NCI-H526 treated with DMSO at 0.1 percent for 48 hours (cell line): Measurements from ENCODE around the gene COL18A1.

Source experiments
- DNase-seq: peaks from one replicate; lab custom pipeline; 2025; lab: John Stamatoyannopoulos, UW

Gene COL18A1

DNA sequence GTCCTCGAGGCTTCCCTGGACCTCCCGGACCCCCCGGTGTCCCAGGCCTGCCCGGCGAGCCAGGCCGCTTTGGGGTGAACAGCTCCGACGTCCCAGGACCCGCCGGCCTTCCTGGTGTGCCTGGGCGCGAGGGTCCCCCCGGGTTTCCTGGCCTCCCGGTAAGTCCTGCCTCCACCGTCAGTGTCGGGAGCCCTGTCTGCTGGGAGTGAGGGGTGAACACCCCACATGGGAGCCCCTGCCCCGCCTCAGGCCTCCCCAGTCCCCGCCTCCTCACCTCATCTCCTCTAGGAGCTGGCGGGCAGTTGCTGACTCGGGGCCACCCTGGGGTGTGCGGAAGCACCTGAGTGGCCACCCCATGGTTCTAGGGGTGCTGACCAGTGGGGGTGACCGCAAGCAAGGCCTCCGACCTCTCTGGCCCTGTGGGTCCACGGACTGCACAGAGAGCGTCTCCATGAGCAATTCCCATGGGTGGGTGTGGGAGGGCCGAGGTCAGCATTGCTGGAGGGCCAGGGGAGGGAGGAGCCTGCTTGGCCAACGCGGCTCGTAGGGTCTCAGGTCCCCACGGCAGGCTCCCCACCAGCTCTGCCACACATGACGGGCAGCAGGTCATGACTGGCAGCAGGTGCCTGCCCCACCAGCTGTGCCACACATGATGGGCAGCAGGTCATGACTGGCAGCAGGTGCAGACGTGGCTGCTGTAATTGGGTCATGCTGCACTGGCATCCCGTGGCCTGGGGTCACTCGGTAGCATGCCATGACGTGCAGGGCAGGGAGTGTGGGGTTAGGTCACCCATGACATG lies 75.9 kb downstream of the COL18A1 start:
- DNase-seq = no peak

DNA sequence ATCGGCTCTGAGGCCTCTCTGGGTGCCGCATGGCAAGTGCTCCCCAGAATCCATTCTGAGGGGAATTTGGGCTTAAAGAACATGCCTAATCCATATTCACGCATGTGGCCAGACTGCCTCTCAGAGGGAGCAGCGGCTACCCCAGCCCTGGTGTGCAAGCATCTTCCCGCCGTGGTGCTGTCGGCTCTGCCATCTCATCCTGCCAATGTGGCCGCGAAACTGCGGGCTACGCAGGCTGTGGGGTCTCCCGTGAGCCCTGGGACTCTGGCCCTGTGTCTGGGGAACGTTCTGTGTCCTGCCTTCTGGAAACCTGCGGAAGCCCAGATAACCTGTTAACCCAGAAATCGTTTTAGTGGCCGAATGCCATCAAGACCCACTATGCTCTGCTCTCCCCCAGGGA lies 76.6 kb downstream of the COL18A1 start:
- DNase-seq = no peak

DNA sequence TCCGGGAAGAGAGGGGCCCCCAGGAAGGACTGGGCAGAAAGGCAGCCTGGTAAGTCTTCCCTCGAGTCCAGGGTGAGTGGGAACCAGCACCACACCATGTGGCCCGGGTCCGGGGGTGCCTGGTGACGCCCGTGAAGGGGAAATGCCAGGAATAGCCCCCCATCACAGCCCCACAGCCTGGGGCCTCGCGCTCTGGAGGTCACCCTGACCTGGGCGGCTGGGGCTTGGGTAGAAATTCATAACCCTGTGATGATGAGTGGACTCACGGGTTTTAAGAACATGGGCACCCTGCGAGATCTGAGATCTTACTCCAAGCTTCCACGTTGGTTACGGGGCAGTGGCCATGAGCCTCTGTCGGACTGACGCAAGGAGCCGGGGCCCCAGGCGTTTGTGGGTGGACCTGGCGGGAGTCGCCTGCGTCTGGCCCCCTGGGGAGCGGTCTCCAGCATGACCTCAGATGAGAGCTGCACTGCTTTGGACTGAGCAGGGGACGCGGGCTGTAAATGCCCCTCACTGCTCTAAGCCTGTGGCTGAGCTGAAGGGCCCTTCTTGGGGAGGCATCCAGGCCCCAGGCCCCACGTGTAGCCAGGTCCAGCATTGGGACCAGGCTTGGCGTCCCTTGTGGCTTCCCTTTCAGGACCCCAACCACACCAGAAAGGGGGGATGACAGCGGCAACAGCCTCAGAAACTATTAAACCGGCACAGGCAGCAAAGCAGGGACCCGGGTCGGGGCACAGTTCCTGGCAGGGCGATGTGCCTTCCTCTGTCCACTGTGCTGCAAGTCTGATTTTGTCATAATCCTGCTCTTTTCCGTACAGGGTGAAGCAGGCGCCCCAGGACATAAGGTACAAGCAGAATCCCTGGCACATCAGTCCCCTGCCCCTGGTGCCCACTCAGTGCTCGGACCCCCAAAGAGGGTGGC lies 77.3 kb downstream of the COL18A1 start:
- no peak for DNase-seq

DNA sequence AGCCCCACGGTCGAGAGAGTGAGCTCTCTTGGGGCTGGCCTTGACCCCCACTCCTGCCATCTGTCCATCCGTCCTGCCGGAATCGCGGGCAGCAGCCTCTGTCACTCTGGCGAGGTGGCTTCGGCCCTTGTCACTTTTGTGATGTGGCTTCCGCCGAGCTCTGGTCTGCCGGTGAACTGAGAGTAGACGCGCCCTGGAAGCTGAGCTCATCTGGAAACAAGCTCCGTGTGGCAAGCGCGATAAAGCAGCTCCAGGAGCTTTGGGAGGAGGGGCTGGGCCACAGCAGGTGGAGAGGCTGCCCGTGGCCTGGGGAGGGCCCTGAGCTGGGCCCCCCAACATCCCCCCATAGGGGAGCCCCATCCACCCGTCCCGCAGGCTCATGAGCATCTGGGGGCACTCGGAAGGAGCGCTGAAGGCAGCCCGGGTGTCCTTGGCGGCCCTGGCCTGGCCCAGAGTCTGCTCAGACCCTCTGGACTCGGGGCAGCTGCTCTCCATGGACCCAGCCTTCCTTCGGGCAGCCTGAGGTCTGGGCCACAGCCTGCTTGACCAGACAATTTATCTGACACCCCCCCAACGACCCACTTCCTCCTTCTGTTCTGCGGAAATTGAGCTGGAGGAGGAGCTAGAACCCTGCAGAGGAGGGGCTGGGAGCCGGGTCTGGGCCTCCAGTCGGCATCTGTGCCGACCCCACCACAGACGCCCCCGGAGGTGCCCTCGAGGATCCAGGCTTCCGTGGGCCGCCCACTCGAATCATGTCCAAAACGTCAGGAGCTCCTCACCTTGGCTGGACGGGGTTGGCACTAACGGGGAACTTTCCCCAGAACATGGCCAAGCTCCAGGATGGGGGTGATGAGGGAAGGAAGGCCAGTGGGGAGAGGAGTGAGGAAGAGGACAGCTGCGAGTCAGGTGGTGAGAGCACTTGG lies 78.2 kb downstream of the COL18A1 start:
- no peak for DNase-seq

DNA sequence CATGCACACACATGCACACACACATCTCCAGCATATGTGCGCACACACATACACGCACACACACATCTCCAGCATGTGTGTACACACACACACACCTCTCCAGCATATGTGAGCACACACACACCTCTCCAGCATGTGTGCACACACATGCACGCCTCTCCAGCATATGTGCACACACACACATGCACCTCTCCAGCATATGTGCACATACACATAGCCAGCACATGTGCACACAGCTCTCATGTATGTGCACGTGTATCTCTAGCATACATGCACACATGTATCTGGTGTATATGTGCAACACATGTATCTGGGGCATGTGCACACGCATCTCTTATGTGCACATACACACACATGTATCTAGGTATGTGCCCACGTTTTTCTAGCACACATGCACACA lies 79.4 kb downstream of the COL18A1 start:
- no peak for DNase-seq

DNA sequence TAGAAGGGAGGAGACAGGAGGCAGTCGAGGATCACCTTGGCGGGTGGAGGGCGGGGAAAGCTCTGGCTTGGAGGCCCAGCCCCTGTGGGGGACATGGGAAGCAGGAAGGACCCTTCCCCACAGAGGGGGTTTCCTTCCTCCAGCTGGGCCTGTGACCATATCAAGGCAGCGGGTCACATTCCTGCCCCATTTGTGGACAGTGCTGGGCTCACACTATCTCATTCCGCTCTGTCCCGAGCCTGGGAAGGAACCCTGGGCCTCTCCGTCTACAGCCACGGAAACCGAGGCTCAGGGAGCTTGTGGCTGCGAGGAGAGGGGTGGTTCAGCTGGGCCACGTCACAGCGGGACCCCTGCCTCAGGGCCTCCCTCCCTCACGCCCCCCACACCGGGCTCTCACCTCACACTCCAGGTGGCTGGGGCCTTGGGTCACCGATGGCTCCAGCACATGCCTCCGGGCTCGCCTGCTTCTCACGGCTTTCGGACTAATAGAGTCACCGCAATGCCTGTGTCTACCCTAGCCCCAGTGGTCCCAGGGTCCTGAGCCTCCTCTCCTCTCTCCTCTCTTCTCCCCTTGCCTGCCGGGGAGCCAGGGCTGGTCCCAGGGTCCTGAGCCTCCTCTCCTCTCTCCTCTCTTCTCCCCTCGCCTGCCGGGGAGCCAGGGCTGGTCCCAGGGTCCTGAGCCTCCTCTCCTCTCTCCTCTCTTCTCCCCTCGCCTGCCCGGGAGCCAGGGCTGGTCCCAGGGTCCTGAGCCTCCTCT lies 80.9 kb downstream of the COL18A1 start:
- no peak for DNase-seq

DNA sequence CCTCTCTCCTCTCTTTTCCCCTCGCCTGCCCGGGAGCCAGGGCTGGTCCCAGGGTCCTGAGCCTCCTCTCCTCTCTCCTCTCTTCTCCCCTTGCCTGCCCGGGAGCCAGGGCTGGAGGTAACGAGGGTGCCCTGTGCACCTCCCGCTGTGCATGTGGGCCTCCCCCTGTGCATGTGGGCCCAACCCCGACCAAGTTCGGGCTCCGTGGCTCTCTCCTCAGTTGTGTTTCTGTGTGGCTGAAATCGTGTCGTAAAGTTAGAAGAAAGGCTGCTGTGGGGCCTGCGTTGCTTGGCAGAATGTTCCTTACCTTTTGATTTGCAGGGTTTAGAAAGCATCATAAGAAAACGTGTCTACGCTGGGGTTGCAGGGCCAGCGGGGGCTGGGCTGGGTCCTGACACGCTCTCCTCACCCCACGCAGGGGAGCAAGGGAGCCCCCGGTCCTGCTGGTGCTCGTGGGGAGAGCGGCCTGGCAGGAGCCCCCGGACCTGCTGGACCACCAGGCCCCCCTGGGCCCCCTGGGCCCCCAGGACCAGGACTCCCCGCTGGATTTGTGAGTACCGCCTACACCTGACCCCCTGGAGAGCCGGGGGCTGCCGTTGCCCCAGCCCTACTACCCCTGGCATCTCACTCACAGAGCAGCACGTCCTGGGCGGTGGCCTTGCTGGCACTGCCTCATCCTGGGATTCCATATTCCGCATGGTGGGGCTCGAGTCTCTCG lies 81.6 kb downstream of the COL18A1 start:
- no peak for DNase-seq

DNA sequence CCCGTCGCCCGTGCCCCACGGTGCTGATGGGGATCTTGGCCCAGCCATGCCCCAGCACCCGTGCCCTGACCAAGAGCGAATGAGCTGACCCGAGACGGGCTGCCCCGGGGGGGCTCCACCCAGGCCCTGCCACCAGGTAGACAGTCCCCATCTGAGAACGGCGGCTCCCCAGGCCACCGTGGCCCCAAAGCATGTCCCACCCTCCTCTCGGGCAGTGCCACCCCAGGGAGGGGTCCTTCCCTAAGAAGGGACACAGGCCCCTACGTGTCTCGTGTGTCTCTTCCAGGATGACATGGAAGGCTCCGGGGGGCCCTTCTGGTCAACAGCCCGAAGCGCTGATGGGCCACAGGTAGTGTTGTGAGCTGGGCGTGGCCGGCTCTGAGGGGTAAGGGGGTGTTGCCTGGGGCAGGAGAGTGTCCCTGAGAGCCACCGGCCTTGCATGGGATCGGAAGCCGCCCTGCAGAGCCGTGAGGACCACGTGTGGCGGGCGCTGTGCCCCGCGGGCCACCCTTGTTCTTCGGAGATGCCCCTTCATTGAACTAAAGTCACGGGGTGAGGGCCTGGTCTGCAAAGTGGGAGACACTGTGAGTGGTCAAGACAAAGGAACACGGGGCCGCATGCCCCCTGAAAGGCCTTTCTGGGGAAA lies 82.3 kb downstream of the COL18A1 start:
- no peak for DNase-seq

DNA sequence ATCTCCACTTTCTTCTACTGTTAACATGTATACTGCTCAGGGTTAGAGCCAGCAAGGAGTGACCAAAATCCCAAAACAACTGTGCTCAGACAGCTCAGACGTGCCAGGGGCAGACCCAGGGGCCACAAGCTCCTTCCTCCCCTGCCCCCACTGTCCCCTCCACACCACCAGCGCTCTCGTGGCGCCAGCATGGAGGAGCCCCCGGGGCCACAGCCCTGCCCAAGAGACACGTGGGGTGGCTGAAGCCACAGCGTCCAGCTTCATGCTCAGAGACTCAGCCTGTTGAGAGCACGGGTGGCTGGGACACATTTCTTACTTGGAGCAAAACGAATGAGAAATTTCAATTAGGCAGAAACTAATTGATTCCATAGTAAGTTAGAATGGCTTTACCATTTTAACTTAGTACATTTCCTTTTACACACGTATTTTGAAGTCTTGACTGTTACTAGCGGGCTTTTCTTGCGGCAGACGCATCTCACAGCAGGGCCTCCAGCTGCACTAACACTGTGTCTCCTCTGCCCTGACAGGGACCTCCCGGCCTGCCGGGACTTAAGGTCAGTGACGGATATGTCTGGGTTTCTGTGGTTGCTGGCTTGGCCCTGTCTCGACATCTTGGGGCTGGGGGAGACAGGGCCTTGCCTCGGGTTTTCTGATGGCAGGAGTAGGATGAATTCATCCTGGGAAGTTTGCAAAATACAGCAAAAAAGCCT lies 83.1 kb downstream of the COL18A1 start:
- DNase-seq = no peak

DNA sequence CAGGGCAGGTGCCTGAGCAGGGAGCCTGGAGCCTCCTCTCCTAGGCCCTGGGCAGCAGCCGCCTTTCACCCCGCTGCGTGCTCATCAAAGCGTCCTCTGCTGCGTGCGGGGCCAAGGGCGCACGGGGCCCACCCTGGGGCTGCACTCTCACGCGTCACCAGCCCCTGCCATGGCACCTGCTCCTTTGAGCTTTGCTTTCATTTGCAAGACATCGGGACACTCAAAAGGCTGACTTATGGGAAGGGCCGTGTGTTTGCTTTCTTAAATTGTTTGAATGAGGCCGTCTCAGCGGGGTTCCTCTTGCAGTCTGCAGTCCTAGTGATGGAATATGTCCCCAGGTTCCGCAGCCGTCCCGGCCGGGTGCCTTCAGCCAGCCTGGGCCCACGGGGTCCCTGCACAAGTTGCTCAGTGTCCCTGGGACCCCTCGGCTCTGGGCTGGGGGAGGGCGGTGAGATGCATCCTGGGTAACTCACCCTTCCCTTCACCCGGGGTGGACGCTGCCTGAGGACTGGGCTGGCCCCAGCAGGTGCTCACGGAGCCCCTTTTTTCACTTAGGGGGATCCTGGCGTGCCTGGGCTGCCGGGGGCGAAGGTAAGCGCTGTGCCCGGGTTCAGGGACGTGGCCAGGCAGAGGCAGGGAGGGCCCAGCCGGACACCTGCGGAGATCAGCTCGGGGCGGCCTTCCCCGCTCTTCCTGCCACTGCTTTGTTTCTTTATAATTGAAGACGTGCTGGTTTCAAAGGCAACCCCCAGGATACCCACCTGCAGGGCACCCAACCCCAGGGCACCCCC lies 84.2 kb downstream of the COL18A1 start:
- DNase-seq = no peak

DNA sequence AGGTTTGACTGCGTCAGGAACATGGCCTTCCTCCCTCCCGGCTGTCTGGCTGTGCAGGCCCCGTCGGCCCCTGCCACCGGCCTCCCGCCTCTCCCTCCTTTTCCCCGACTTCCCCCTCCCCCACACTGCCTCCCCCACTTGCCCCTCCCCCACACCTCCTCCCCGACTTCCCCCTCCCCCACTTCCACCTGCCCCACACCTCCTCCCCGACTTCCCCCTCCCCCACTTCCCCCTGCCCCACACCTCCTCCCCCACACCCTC lies 84.7 kb downstream of the COL18A1 start:
- DNase-seq = no peak

DNA sequence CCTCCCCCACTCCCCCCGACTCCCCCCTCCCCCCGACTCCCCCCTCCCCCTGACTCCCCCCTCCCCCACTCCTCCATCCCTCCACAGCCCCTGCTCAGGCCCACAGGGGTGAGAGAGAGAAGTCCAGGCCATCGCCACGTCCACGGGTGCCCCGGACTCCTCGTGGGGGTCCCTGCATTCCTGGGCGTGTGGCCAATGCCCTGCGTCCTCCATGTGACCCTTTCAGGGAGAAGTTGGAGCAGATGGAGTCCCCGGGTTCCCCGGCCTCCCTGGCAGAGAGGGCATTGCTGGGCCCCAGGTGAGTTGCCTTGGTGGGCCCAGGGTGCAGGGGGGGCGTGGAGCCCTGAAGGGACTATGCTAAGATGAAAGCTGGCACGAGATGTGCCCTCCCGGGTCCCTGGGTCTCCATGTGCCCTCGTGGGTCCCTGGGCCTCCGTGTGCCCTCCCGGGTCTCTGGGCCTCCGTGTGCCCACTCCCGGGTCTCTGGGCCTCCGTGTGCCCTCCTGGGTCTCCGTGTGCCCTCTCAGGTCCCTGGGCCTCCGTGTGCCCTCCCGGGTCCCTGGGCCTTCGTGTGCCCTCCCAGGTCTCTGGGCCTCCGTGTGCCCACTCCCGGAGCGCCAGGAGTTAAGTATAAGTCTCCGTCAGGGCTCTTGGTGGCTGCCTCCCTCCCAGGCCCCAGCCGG lies 85.2 kb downstream of the COL18A1 start:
- no peak for DNase-seq

DNA sequence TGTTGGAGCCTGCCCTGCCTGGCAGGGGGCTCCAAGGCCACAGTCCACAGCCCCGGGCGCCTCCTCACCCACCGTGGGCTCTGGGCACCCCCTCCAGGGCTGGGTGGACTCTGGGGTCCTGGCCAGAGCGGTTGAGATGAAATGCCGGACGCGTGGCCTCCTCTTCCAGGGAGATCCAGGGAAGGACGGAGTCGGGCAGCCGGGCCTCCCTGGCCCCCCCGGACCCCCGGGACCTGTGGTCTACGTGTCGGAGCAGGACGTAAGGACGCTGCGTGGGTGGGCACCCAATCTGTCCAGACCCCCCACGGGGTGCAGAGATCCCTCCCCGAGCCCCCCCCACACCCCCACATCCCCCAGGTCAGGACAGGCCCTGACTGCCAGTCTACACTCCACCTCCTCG lies 86.1 kb downstream of the COL18A1 start:
- DNase-seq = no peak

DNA sequence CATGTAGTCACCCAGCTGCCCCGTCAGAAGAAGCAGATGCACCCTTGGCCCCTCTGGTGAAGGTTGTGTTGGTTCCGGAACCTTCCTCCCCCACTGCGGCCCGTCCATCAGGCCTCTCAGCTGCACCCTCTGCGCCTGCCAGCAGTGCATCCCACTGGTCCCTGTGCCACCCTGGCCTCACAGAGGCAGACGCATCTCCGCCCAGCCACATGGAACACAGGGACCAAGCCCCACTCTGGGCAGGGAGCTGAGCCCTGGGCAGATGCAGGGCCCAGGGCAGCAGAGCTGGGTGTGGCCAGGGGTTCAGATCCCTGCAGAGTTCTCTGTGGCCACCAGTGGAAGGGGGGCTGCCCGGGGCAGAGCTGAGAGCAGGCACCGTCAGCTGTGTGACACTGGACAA lies 86.7 kb downstream of the COL18A1 start:
- no peak for DNase-seq

DNA sequence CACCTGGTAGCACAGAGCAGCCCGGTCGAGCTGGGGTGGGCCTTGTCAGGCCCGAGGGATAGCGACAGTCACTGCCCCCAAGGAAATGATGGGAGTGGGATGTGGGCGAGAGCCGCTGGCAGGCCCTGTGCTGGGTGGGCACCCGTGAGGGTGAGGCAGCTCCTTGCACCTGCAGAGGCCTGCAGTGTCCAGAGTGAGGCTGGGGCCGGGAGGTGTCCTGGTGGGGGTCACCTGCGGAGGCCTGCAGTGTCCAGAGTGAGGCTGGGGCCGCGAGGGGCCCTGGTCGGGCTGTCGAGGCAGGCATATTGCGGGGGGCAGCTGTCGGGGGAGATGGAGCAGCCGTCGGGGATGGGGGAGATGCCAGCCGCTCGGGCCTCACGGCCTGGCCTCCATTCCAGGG lies 87.8 kb downstream of the COL18A1 start:
- DNase-seq = no peak

DNA sequence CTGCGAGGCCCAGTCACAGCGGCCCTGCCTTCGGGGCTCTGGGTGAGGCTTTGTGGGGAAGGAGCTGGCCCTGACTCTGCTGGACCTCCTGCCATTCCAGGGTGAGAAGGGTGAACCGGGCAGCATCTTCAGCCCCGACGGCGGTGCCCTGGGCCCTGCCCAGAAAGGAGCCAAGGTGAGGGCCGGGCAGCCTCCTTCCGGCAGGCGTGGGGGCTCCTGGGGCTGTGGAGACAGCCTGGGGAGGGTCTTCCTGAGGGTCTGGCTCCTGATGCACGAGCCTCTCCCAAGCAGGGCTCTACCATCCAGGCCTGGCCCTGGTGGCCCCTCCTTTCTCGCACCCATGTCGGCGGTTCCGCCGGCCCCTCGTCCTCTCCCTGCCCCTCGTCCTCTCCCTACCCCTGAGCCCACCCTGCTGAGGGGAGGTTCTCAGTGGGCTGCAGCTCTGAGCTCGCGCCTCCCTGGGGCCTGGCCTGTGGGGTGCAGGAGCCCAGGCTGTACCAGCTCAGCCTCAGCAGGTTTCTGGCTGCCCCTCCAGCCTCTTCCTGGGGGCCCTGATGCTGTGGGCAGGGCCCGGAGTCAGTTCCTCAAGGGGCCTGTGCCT lies 88.5 kb downstream of the COL18A1 start:
- no peak for DNase-seq

DNA sequence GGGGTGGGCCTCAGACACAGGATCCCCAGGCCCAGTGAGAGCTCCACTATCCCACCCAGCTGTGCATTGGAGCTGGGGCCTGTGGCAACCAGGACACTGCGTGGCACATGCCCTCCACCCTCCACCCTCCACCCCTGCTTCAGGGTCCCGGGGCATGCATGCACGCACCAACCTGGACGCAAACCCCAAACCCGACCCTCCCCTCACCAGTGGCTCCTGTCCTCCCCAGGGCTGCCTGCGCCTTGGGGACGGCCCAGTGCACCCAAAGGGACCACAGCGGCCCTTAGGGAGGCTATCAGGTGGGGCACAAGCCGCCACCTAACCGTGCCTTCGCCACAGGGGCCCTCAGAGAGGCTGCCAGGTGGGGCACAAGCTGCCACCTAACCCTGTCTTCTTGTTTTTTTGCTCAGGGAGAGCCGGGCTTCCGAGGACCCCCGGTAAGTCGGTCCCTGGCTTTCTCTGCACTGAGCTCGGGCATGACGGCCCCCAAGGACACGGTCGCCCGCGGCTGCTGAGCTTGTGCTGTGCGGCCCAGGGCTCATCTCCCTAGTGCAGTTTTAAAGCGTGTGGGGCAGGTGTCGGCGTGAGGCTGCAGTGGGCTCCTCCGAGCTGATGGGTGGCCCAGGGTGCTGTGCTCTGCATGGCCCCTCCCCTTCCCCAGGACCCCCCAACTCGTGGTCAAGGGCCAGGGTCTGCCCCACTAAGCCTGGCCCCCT lies 89.3 kb downstream of the COL18A1 start:
- DNase-seq = no peak
